ENCODE data around the gene LSMEM2.
A peak's percentile ranks its signal among the peaks of the same experiment; 100 is the strongest.

GRCh38 chr3:50256978-50257890 lies 21.7 kb upstream of the LSMEM2 start:
- no peak for TF ChIP-seq POLR2AphosphoS5 (IDR thresholded peaks at IDR 0.05; ENCODE audit: insufficient read depth in 1 of 2, low read depth in 1 of 2)
- TF ChIP-seq, protein P1, sequence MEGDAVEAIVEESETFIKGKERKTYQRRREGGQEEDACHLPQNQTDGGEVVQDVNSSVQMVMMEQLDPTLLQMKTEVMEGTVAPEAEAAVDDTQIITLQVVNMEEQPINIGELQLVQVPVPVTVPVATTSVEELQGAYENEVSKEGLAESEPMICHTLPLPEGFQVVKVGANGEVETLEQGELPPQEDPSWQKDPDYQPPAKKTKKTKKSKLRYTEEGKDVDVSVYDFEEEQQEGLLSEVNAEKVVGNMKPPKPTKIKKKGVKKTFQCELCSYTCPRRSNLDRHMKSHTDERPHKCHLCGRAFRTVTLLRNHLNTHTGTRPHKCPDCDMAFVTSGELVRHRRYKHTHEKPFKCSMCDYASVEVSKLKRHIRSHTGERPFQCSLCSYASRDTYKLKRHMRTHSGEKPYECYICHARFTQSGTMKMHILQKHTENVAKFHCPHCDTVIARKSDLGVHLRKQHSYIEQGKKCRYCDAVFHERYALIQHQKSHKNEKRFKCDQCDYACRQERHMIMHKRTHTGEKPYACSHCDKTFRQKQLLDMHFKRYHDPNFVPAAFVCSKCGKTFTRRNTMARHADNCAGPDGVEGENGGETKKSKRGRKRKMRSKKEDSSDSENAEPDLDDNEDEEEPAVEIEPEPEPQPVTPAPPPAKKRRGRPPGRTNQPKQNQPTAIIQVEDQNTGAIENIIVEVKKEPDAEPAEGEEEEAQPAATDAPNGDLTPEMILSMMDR (IDR thresholded peaks at IDR 0.05): peak in 1 of 3 experiments; percentile 24

Measured in vagina (tissue), 2 donors.